Common myeloid progenitor, CD34-positive (primary cell): ENCODE data around the gene TMEM163.
A peak's percentile ranks its signal among the peaks of the same experiment; 100 is the strongest.

ENCODE experiments used
- CTCF ChIA-PET: fragments of 350-600 bp; sonication (Branson Sonifier 250); formaldehyde crosslinking; loops from one replicate; lab custom pipeline; 2021; ENCODE audit warnings: antibody characterized with exemption; lab: Charles Lee
- POLR2A ChIA-PET: fragments of 350-600 bp; sonication (Branson Sonifier 250); formaldehyde crosslinking; loops from one replicate; lab custom pipeline; 2021; ENCODE audit warnings: antibody characterized with exemption; lab: Charles Lee
- DNase-seq, 3 donors: peaks; one replicate each; pipeline versions ENCODE4 v3.0.0 to v3.0.0-alpha.2; 2013
- H3K27ac ChIP-seq, 2 experiments: 1 replicate in 1 of 2; 2 replicates in 1 of 2; pipeline ENCODE4 v1.7.0; 2013; ENCODE audit warnings: inconsistent platforms in 2 of 2, low read length in 2 of 2, mild to moderate bottlenecking in 2 of 2, low read depth in 1 of 2, moderate library complexity in 1 of 2; ENCODE audit not compliant: severe bottlenecking in 2 of 2, insufficient read depth in 1 of 2, poor library complexity in 1 of 2
- H3K27me3 ChIP-seq, 5 experiments: replicated peaks in 2 of 5; 1 replicate in 3 of 5; 2 replicates in 2 of 5; pipeline versions ENCODE4 v1.6.1 to v1.7.0; 2013; ENCODE audit warnings: low read length in 4 of 5, mild to moderate bottlenecking in 2 of 5, moderate library complexity in 2 of 5, inconsistent platforms in 1 of 5; ENCODE audit not compliant: insufficient read depth in 5 of 5, control insufficient read depth in 4 of 5
- H3K36me3 ChIP-seq, 4 experiments: 1 replicate in 2 of 4; 2 replicates in 2 of 4; pipeline versions ENCODE4 v1.6.1 to v1.7.0; 2013; ENCODE audit warnings: low read length in 3 of 4, control low read depth in 1 of 4, mild to moderate bottlenecking in 1 of 4; ENCODE audit not compliant: control insufficient read depth in 4 of 4, insufficient read depth in 4 of 4
- H3K4me1 ChIP-seq, 4 experiments: 1 replicate in 3 of 4; 2 replicates in 1 of 4; pipeline versions ENCODE4 v1.6.1 to v1.7.1; 2013; ENCODE audit warnings: low read length in 3 of 4, mild to moderate bottlenecking in 3 of 4, control low read depth in 1 of 4, inconsistent platforms in 1 of 4, moderate library complexity in 1 of 4; ENCODE audit not compliant: control insufficient read depth in 4 of 4, insufficient read depth in 4 of 4; ENCODE audit errors: control extremely low read depth in 1 of 4
- H3K4me3 ChIP-seq, 7 experiments: 1 replicate in 4 of 7; 2 replicates in 3 of 7; pipeline versions ENCODE4 v1.5.1 to v1.7.0; 2013; ENCODE audit warnings: mild to moderate bottlenecking in 7 of 7, low read length in 6 of 7, moderate library complexity in 6 of 7, inconsistent platforms in 2 of 7, low read depth in 2 of 7, control low read depth in 1 of 7; ENCODE audit not compliant: insufficient read depth in 4 of 7, control insufficient read depth in 1 of 7; ENCODE audit errors: extremely low read depth in 1 of 7
- H3K9me3 ChIP-seq, 5 experiments: 1 replicate in 4 of 5; 2 replicates in 1 of 5; pipeline versions ENCODE4 v1.6.1 to v1.7.1; 2013; ENCODE audit warnings: low read length in 4 of 5, mild to moderate bottlenecking in 2 of 5, inconsistent platforms in 1 of 5, low read depth in 1 of 5, moderate library complexity in 1 of 5; ENCODE audit not compliant: control insufficient read depth in 4 of 5, insufficient read depth in 2 of 5; ENCODE audit errors: control extremely low read depth in 1 of 5
- WGBS: methylation state at CpG from one replicate; pipeline ENCODE4 v1.1.5; 2013; ENCODE audit not compliant: insufficient coverage; 5-methylcytosine and 5-hydroxymethylcytosine counted together

Gene TMEM163

GRCh38 chr2:134712299-134712698 is 6.5 kb downstream of the TMEM163 start:
- Histone ChIP-seq H3K27me3 (peaks cover 0 to 2% (median 0%) of the 10 kb centered on the region in 5 experiments), H3K4me1 (peaks cover 19 to 77% (median 43%) of the 10 kb centered on the region in 4 experiments), H3K27ac (peak overlapping the region; percentile 21 to 27), H3K9me3 (no peaks in the 10 kb centered on the region), H3K4me3 (peak overlapping the region in 6 of 7 experiments; percentile 38 to 65 (median 54)), H3K36me3 (no peaks in the 10 kb centered on the region)
- ChIA-PET POLR2A (no interaction called here), CTCF (interaction anchor here (0.8 to 1.4 kb wide), 2 partner anchors 12 to 23 kb away, joined by 3 to 4 read pairs; no protein-coding TSS in a partner anchor)
- peak in 2 of 3 donors; percentile 66 to 78 for DNase-seq
- WGBS = 14% methylated on average over 1 of the region's 3 CpGs

DNA sequence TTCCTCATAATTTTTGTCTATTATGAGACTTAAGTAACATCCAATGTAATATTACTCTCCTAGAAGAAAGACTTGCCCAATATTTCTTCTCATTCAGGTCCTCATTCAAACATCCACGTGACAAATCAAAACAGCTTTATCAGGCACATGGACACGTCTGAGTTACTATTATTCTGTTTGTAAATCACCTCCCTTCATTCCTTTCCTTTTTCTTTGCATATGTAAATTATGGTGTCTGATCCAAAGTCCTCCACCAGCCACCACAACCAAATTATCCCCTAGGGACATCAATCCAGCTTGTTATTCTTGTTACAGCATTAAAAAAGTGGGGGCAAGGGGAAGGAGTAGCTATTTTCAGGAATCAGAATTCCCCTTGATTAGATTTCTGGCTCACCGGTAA is 7.1 kb downstream of the TMEM163 start:
- CTCF ChIA-PET = interaction anchor here (0.8 to 1.4 kb wide), 3 partner anchors 11 to 69 kb away, joined by 3 to 4 read pairs (median 4); no protein-coding TSS in a partner anchor
- 36% methylated on average over 3 of the region's 3 CpGs for WGBS

GRCh38 chr2:134707330-134707676 is 11.5 kb downstream of the TMEM163 start:
- 83% methylated on average over 4 of the region's 5 CpGs for WGBS
- Histone ChIP-seq H3K36me3 (no peaks in the 10 kb centered on the region), H3K4me1 (peaks cover 14 to 76% (median 52%) of the 10 kb centered on the region in 4 experiments), H3K27ac (no peak overlapping the region), H3K4me3 (peak overlapping the region in 3 of 7 experiments; percentile 28 to 70 (median 56)), H3K27me3 (no peaks in the 10 kb centered on the region), H3K9me3 (no peaks in the 10 kb centered on the region)
- POLR2A ChIA-PET = no interaction called here
- DNase-seq = no peak
- CTCF ChIA-PET = no interaction called here

More for the DNA sequence above, 7.1 kb downstream of the TMEM163 start:
- peak overlapping the region in 1 of 2 experiments; percentile 21 for H3K27ac ChIP-seq
- no peaks in the 10 kb centered on the region for H3K9me3 ChIP-seq
- no peak for DNase-seq
- peak overlapping the region in 5 of 7 experiments; percentile 45 to 65 (median 55) for H3K4me3 ChIP-seq
- H3K27me3 ChIP-seq = no peaks in the 10 kb centered on the region
- H3K4me1 ChIP-seq = peaks cover 19 to 77% (median 49%) of the 10 kb centered on the region in 4 experiments
- H3K36me3 ChIP-seq = no peaks in the 10 kb centered on the region
- POLR2A ChIA-PET = no interaction called here

- CTCF ChIA-PET = no interaction called here
- Histone ChIP-seq H3K27ac (peak overlapping the region in 1 of 2 experiments; percentile 20), H3K36me3 (no peaks in the 10 kb centered on the region), H3K27me3 (no peaks in the 10 kb centered on the region), H3K4me1 (peaks cover 9 to 75% (median 46%) of the 10 kb centered on the region in 4 experiments), H3K4me3 (peak overlapping the region in 6 of 7 experiments; percentile 10 to 70 (median 28)), H3K9me3 (no peaks in the 10 kb centered on the region)
- POLR2A ChIA-PET = no interaction called here
- DNase-seq = peak; percentile 70 to 80 (median 80)
- under 1% methylated on average over 13 of the region's 18 CpGs for WGBS
Observed at GRCh38 chr2:134706587-134707329, 12.0 kb downstream of the TMEM163 start.

DNA sequence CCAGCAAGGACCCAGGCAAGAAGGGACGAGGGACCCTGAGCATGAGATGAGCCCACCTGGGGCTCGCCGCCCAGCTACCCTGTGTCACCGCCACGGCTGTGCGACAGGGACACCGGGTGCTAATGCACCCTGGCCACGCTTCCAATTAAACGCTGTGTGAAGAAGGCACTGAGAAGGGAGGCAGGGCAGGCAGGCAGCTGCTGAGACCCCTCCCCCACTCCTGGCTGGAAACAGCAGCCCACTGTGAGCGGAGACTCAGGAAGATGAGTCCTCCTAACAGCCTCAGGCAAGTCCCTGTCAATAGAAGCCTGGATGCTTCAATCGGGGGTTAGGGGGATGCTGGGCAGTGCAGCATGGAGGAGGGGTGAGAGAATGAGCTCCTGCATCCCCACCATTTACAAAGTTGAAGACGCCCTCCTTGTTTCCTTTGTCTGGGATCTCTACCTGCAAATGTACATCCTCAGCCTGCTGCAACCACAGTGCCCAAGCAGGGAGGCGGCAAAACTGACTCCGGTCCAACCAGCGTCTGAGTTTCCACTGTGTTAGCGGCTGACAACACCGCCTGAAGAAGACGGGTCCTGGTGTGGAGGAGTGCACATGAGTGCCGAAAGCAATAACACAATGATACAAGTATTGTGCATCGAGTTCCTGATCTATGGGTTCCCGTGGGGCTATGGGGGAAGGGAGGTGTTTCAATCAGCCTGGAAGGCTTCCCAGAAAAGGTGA is 12.8 kb downstream of the TMEM163 start:
- peak overlapping the region in 5 of 7 experiments; percentile 10 to 70 (median 22) for H3K4me3 ChIP-seq
- peak overlapping the region in 1 of 2 experiments; percentile 20 for H3K27ac ChIP-seq
- H3K4me1 ChIP-seq = peaks cover 1 to 67% (median 41%) of the 10 kb centered on the region in 4 experiments
- no peaks in the 10 kb centered on the region for H3K9me3 ChIP-seq
- DNase-seq = peak in 2 of 3 donors; percentile 38 to 43
- peaks cover 0 to 2% (median 0%) of the 10 kb centered on the region in 4 experiments for H3K36me3 ChIP-seq
- CTCF ChIA-PET = interaction anchor here (1.6 kb wide), 1 partner anchor 25 kb away, joined by 3 read pairs; no protein-coding TSS in a partner anchor
- POLR2A ChIA-PET = no interaction called here
- no peaks in the 10 kb centered on the region for H3K27me3 ChIP-seq
- WGBS = 73% methylated on average over 16 of the region's 21 CpGs

- 94% methylated on average over 4 of the region's 4 CpGs for WGBS
- no peak overlapping the region for H3K4me3 ChIP-seq
- H3K36me3 ChIP-seq = peaks cover 0 to 2% (median 0%) of the 10 kb centered on the region in 4 experiments
- peaks cover 0 to 55% (median 38%) of the 10 kb centered on the region in 4 experiments for H3K4me1 ChIP-seq
- DNase-seq = no peak
- H3K27me3 ChIP-seq = no peaks in the 10 kb centered on the region
- ChIA-PET POLR2A (no interaction called here), CTCF (interaction anchor here (1.1 to 1.6 kb wide), 4 partner anchors 10 to 33 kb away, joined by 3 to 5 read pairs (median 4); no protein-coding TSS in a partner anchor)
- H3K9me3 ChIP-seq = no peaks in the 10 kb centered on the region
- no peak overlapping the region for H3K27ac ChIP-seq
Observed at GRCh38 chr2:134704173-134704572, 14.6 kb downstream of the TMEM163 start.
